Astrocyte (in vitro differentiated cells and primary cell): Measurements from ENCODE around the gene NOS1AP.

Experiments
- CTCF ChIP-seq: IDR thresholded peaks from 2 replicates; pipeline ENCODE4 v1.5.1; 2011; ENCODE audit warnings: low read depth, mild to moderate bottlenecking, inconsistent platforms, low read length, moderate library complexity; ENCODE audit not compliant: insufficient read depth
- EZH2 ChIP-seq: IDR thresholded peaks from 2 replicates; pipeline ENCODE4 v1.6.1; 2012; ENCODE audit warnings: mild to moderate bottlenecking, low read length, inconsistent platforms; ENCODE audit not compliant: insufficient read depth

- TF ChIP-seq CTCF (no peak), EZH2 (no peak)
Observed at GRCh38 chr1:162197615-162198421, 128.3 kb downstream of the NOS1AP start.
